ENCODE results near the gene LHX3.

Gene LHX3

GRCh38 chr9:136205707-136205992, 722 bp upstream of the LHX3 start:
- no peak for DNase-seq

- DNase-seq: no peak
These were observed 653 bp downstream of the LHX3 start for GRCh38 chr9:136204145-136204805.

GRCh38 chr9:136203408-136204144, 1.4 kb downstream of the LHX3 start:
- DNase-seq: no peak

- no peak for DNase-seq
These were observed 2.2 kb downstream of the LHX3 start for GRCh38 chr9:136202454-136203407.

GRCh38 chr9:136201609-136202453, 3.1 kb downstream of the LHX3 start:
- no peak for DNase-seq

GRCh38 chr9:136201174-136201573, 3.8 kb downstream of the LHX3 start:
- DNase-seq: no peak

- DNase-seq: no peak
These were observed 4.5 kb downstream of the LHX3 start for GRCh38 chr9:136200424-136200823.

GRCh38 chr9:136199391-136200288, 5.3 kb downstream of the LHX3 start:
- DNase-seq: no peak

- DNase-seq: no peak
These were observed 6.3 kb downstream of the LHX3 start for GRCh38 chr9:136198605-136199083.

- DNase-seq: no peak
These were observed 6.9 kb downstream of the LHX3 start for GRCh38 chr9:136197930-136198604.

GRCh38 chr9:136197084-136197875, 7.6 kb downstream of the LHX3 start:
- no peak for DNase-seq

- DNase-seq: no peak
These were observed 8.4 kb downstream of the LHX3 start for GRCh38 chr9:136196404-136197083.

- DNase-seq: no peak
These were observed 10.4 kb downstream of the LHX3 start for GRCh38 chr9:136194540-136194939.

GRCh38 chr9:136193891-136194279, 11.0 kb downstream of the LHX3 start:
- no peak for DNase-seq

- no peak for DNase-seq
These were observed 11.6 kb downstream of the LHX3 start for GRCh38 chr9:136193127-136193890.

GRCh38 chr9:136192289-136193126, 12.4 kb downstream of the LHX3 start:
- DNase-seq: no peak

GRCh38 chr9:136191960-136192286, 13.0 kb downstream of the LHX3 start:
- DNase-seq: no peak

Data from NCI-H226 (cell line).